GM12892 (cell line): ENCODE data around the gene TUBB4A.
A peak's percentile ranks its signal among the peaks of the same experiment; 100 is the strongest.

ENCODE experiments used
- DNase-seq: peaks from one replicate; pipeline ENCODE4 v3.0.0; 2011; ENCODE audit not compliant: insufficient read length
- FAIRE-seq: peaks from 2 replicates; lab custom pipeline; 2011; peaks lifted over from hg19 to GRCh38; lab: Jason Lieb, UNC
- POLR2A ChIP-seq: IDR thresholded peaks from 2 replicates; pipeline ENCODE4 v1.6.1; 2011; ENCODE audit warnings: low read depth, low read length, control low read depth
- POLR2AphosphoS5 ChIP-seq: IDR thresholded peaks from 2 replicates; pipeline ENCODE4 v1.6.1; 2011; ENCODE audit warnings: low read depth, low read length, control low read depth
- TAF1 ChIP-seq: IDR thresholded peaks from 2 replicates; pipeline ENCODE4 v1.6.1; 2011; ENCODE audit warnings: low read depth, mild to moderate bottlenecking, control low read depth, low read length, borderline replicate concordance

TUBB4A gene

GRCh38 chr19:6500837-6501739 lies 1.0 kb downstream of the TUBB4A start:
- no peak for FAIRE-seq
- TF ChIP-seq POLR2A (no peak), POLR2AphosphoS5 (no peak), TAF1 (no peak)
- no peak for DNase-seq

GRCh38 chr19:6499052-6499790 lies 2.9 kb downstream of the TUBB4A start:
- DNase-seq (no peak), FAIRE-seq (no peak)
- TF ChIP-seq POLR2AphosphoS5 (no peak), TAF1 (no peak), POLR2A (no peak)

GRCh38 chr19:6498294-6499036 lies 3.6 kb downstream of the TUBB4A start:
- DNase-seq, result no peak
- FAIRE-seq, result no peak
- TF ChIP-seq TAF1 (no peak), POLR2AphosphoS5 (no peak), POLR2A (no peak)

GRCh38 chr19:6495947-6496346 lies 6.2 kb downstream of the TUBB4A start:
- TF ChIP-seq TAF1, result no peak
- no peak for TF ChIP-seq POLR2AphosphoS5
- TF ChIP-seq POLR2A, result no peak
- FAIRE-seq (no peak), DNase-seq (no peak)

GRCh38 chr19:6494438-6495036 lies 7.6 kb downstream of the TUBB4A start:
- no peak for DNase-seq
- TF ChIP-seq TAF1, result no peak
- no peak for FAIRE-seq

- TF ChIP-seq TAF1, result no peak
- TF ChIP-seq POLR2AphosphoS5, result no peak
- no peak for TF ChIP-seq POLR2A
- DNase-seq, result no peak
- no peak for FAIRE-seq
Measured at GRCh38 chr19:6491802-6492592, 10.1 kb downstream of the TUBB4A start.

GRCh38 chr19:6490134-6490533 lies 12.0 kb downstream of the TUBB4A start:
- FAIRE-seq, result no peak
- DNase-seq, result no peak
- TF ChIP-seq POLR2AphosphoS5 (no peak), POLR2A (no peak), TAF1 (no peak)

GRCh38 chr19:6489278-6490061 lies 12.6 kb downstream of the TUBB4A start:
- TF ChIP-seq POLR2AphosphoS5 (peak; percentile 68; the same call in 1 of the 2 replicates), POLR2A (peak; percentile 68), TAF1 (peak; percentile 69; the same call in 1 of the 2 replicates)
- FAIRE-seq (peak; percentile 97), DNase-seq (no peak)

- FAIRE-seq, result no peak
- TF ChIP-seq TAF1, result no peak
- no peak for TF ChIP-seq POLR2AphosphoS5
- TF ChIP-seq POLR2A, result no peak
- no peak for DNase-seq
Measured at GRCh38 chr19:6484831-6485230, 17.3 kb downstream of the TUBB4A start.
